Kidney epithelial cell (primary cell): ENCODE results near the gene RAD51B. TPM values are rescaled to one million over a fixed set of nuclear protein-coding genes. Genes with fewer than 3 reads are reported as not detected.

Source experiments
- DNase-seq: peaks from one replicate; pipeline ENCODE4 v3.0.0-alpha.2; 2010; ENCODE audit warnings: low read depth
- H3K27me3 ChIP-seq: 2 replicates; pipeline ENCODE4 v1.6.0; 2011; ENCODE audit warnings: low read length; ENCODE audit not compliant: control insufficient read depth, insufficient read depth
- H3K36me3 ChIP-seq: 2 replicates; pipeline ENCODE4 v1.5.1; 2011; ENCODE audit warnings: low read length; ENCODE audit not compliant: control insufficient read depth, insufficient read depth
- H3K4me3 ChIP-seq: 2 replicates; pipeline ENCODE4 v1.5.1; 2011; ENCODE audit warnings: low read depth, mild to moderate bottlenecking, control low read depth, low read length
- CTCF ChIP-seq: IDR thresholded peaks from 2 replicates; pipeline ENCODE4 v1.5.1; 2011; ENCODE audit warnings: mild to moderate bottlenecking, moderate library complexity, low read length, control low read depth, inconsistent platforms; ENCODE audit not compliant: insufficient read depth, poor library complexity, severe bottlenecking
- total RNA-seq: library from RNA; depleted of rRNA; stranded (reverse); fragments of >200 nt; gene quantifications from 2 replicates; pipeline ENCODE4 v1.2.3, GENCODE V29; 2015

Gene RAD51B
- total RNA-seq, 1 donor from 2014 or later, result 9.5 TPM

- TF ChIP-seq CTCF, result no peak
- DNase-seq, result no peak
- Histone ChIP-seq H3K27me3 (no peaks in the 10 kb centered on the region), H3K4me3 (no peak overlapping the region), H3K36me3 (no peaks in the 10 kb centered on the region)
These were observed 694.4 kb downstream of the RAD51B start for GRCh38 chr14:68513838-68514607.

GRCh38 chr14:68514608-68515194 is 695.1 kb downstream of the RAD51B start:
- no peak for DNase-seq
- Histone ChIP-seq H3K36me3 (no peaks in the 10 kb centered on the region), H3K27me3 (no peaks in the 10 kb centered on the region), H3K4me3 (no peak overlapping the region)
- no peak for TF ChIP-seq CTCF

GRCh38 chr14:68516342-68516741 is 696.8 kb downstream of the RAD51B start:
- no peak for TF ChIP-seq CTCF
- H3K27me3 ChIP-seq, result no peaks in the 10 kb centered on the region
- no peaks in the 10 kb centered on the region for H3K36me3 ChIP-seq
- no peak overlapping the region for H3K4me3 ChIP-seq
- no peak for DNase-seq

GRCh38 chr14:68518166-68518565 is 698.6 kb downstream of the RAD51B start:
- Histone ChIP-seq H3K4me3 (no peak overlapping the region), H3K36me3 (no peaks in the 10 kb centered on the region), H3K27me3 (no peaks in the 10 kb centered on the region)
- no peak for DNase-seq
- no peak for TF ChIP-seq CTCF

- DNase-seq, result no peak
- no peak for TF ChIP-seq CTCF
- Histone ChIP-seq H3K36me3 (no peaks in the 10 kb centered on the region), H3K4me3 (no peak overlapping the region), H3K27me3 (no peaks in the 10 kb centered on the region)
These were observed 699.4 kb downstream of the RAD51B start for GRCh38 chr14:68518761-68519670.
